Measurements from ENCODE around the gene UNC80.

GRCh38 chr2:209824391-209824790 lies 52.8 kb downstream of the UNC80 start:
- no peak for TF ChIP-seq CTCF (IDR thresholded peaks at IDR 0.05)
- TF ChIP-seq POLR2A (IDR thresholded peaks at IDR 0.05): no peak

Measured in Peyer's patch (tissue), 4 donors.